Neural crest cell (in vitro differentiated cells): ENCODE results near the gene ANO9. TPM values are rescaled to one million over a fixed set of nuclear protein-coding genes. Genes with fewer than 3 reads are reported as not detected.

Experiments used
- DNase-seq: peaks from one replicate; pipeline ENCODE4 v3.0.0; 2021; ENCODE audit warnings: low read depth, mixed read lengths, low spot score
- H3K27ac Mint-ChIP-seq: one replicate; pipeline ENCODE4 v1.8.0; 2021; ENCODE audit warnings: mild to moderate bottlenecking, mixed read lengths; ENCODE audit not compliant: unreplicated experiment
- H3K27me3 Mint-ChIP-seq: 2 replicates; pipeline ENCODE4 v1.8.0; 2021; ENCODE audit warnings: low read depth, mild to moderate bottlenecking, mixed read lengths
- H3K36me3 Mint-ChIP-seq: 2 replicates; pipeline ENCODE4 v1.8.0; 2021; ENCODE audit warnings: low read depth, mild to moderate bottlenecking, mixed read lengths
- H3K4me1 Mint-ChIP-seq: 2 replicates; pipeline ENCODE4 v1.8.0; 2021; ENCODE audit warnings: mixed read lengths
- H3K4me3 Mint-ChIP-seq: one replicate; pipeline ENCODE4 v1.8.0; 2021; ENCODE audit warnings: mild to moderate bottlenecking, mixed read lengths
- H3K9me3 Mint-ChIP-seq: 2 replicates; pipeline ENCODE4 v1.8.0; 2021; ENCODE audit warnings: mixed read lengths
- CTCF ChIP-seq: fragments of 200-600 bp; sonication (generic); conservative IDR thresholded peaks from 2 replicates; pipeline ENCODE4 v1.5.0; 2021; ENCODE audit warnings: antibody characterized with exemption, mild to moderate bottlenecking
- total RNA-seq: library from RNA; stranded (reverse); gene quantifications from 2 replicates; pipeline ENCODE4 v1.2.1, GENCODE V29; 2021

ANO9 gene
- total RNA-seq, 1 donor from 2014 or later = not detected

- TF ChIP-seq CTCF = no peak
- peak overlapping the region; percentile 65 for H3K27ac Mint-ChIP-seq
These were observed 60.2 kb downstream of the ANO9 start for GRCh38 chr11:381501-382072.

GRCh38 chr11:380996-381395 lies 60.8 kb downstream of the ANO9 start:
- H3K27ac Mint-ChIP-seq = no peak overlapping the region
- no peak overlapping the region for H3K4me3 Mint-ChIP-seq
- no peak for TF ChIP-seq CTCF

More at GRCh38 chr11:381501-382072, 60.2 kb downstream of the ANO9 start:
- no peak overlapping the region for H3K4me3 Mint-ChIP-seq
- peaks cover 2% of the 10 kb centered on the region for H3K27me3 Mint-ChIP-seq
- DNase-seq = no peak
- H3K9me3 Mint-ChIP-seq = no peaks in the 10 kb centered on the region
- peaks cover 19% of the 10 kb centered on the region for H3K36me3 Mint-ChIP-seq
- peaks cover 9% of the 10 kb centered on the region for H3K4me1 Mint-ChIP-seq

GRCh38 chr11:380491-380890 lies 61.3 kb downstream of the ANO9 start:
- H3K36me3 Mint-ChIP-seq = peaks cover 19% of the 10 kb centered on the region
- no peak for DNase-seq
- no peak overlapping the region for H3K27ac Mint-ChIP-seq
- H3K4me3 Mint-ChIP-seq = no peak overlapping the region
- TF ChIP-seq CTCF = no peak
- peaks cover 2% of the 10 kb centered on the region for H3K27me3 Mint-ChIP-seq
- H3K4me1 Mint-ChIP-seq = peaks cover 9% of the 10 kb centered on the region
- no peaks in the 10 kb centered on the region for H3K9me3 Mint-ChIP-seq

More at GRCh38 chr11:380996-381395, 60.8 kb downstream of the ANO9 start:
- H3K36me3 Mint-ChIP-seq = peaks cover 19% of the 10 kb centered on the region
- no peaks in the 10 kb centered on the region for H3K9me3 Mint-ChIP-seq
- H3K4me1 Mint-ChIP-seq = peaks cover 9% of the 10 kb centered on the region
- no peak for DNase-seq
- H3K27me3 Mint-ChIP-seq = peaks cover 2% of the 10 kb centered on the region

GRCh38 chr11:380095-380480 lies 61.7 kb downstream of the ANO9 start:
- Mint-ChIP-seq H3K4me1 (peaks cover 9% of the 10 kb centered on the region), H3K36me3 (peaks cover 19% of the 10 kb centered on the region), H3K9me3 (no peaks in the 10 kb centered on the region), H3K4me3 (no peak overlapping the region), H3K27me3 (peaks cover 2% of the 10 kb centered on the region), H3K27ac (no peak overlapping the region)
- no peak for TF ChIP-seq CTCF
- no peak for DNase-seq

GRCh38 chr11:379205-380094 lies 62.4 kb downstream of the ANO9 start:
- no peak for TF ChIP-seq CTCF
- Mint-ChIP-seq H3K4me1 (peaks cover 9% of the 10 kb centered on the region), H3K4me3 (no peak overlapping the region), H3K27ac (no peak overlapping the region), H3K9me3 (no peaks in the 10 kb centered on the region), H3K27me3 (peaks cover 2% of the 10 kb centered on the region), H3K36me3 (peaks cover 19% of the 10 kb centered on the region)
- DNase-seq = no peak
